H1 (cell line): ENCODE data around the gene ADD1. TPM values are rescaled to one million over a fixed set of nuclear protein-coding genes. Genes with fewer than 3 reads are reported as not detected.

ENCODE experiments used
- CTCF ChIA-PET: fragments of 300-600 bp; sonication (Branson Sonifier 250); formaldehyde crosslinking; loops from one replicate; lab custom pipeline; 2021; ENCODE audit not compliant: partially characterized antibody; lab: Charles Lee
- POLR2A ChIA-PET: fragments of 300-600 bp; sonication (Branson Sonifier 250); formaldehyde crosslinking; loops from one replicate; lab custom pipeline; 2021; ENCODE audit warnings: inconsistent platforms; ENCODE audit not compliant: partially characterized antibody; lab: Charles Lee
- DNase-seq, 2 experiments: peaks; one replicate each; pipeline versions ENCODE4 v3.0.0 to v3.0.0-alpha.2; 2010 to 2022; ENCODE audit warnings: low spot score in 2 of 2, low read depth in 1 of 2, mixed read lengths in 1 of 2
- FAIRE-seq: peaks from 2 replicates; lab custom pipeline; 2011; peaks lifted over from hg19 to GRCh38; lab: Jason Lieb, UNC
- H2AFZ ChIP-seq: 2 replicates; pipeline ENCODE4 v1.8.1; 2012; ENCODE audit warnings: low read length, inconsistent platforms
- H2AK5ac ChIP-seq: 2 replicates; pipeline ENCODE4 v1.6.1; 2013; ENCODE audit warnings: low read depth, low read length
- H2BK120ac ChIP-seq: replicated peaks from 2 replicates; pipeline ENCODE3; 2013; ENCODE audit warnings: low read depth, low read length, inconsistent platforms
- H2BK12ac ChIP-seq: 2 replicates; pipeline ENCODE4 v1.6.1; 2013; ENCODE audit warnings: low read depth, low read length
- H2BK15ac ChIP-seq: 2 replicates; pipeline ENCODE4 v1.6.1; 2013; ENCODE audit warnings: low read length
- H2BK20ac ChIP-seq: 2 replicates; pipeline ENCODE4 v1.6.1; 2013; ENCODE audit warnings: low read length
- H2BK5ac ChIP-seq: 2 replicates; pipeline ENCODE4 v1.6.1; 2013; ENCODE audit warnings: low read depth, low read length
- H3K14ac ChIP-seq: 2 replicates; pipeline ENCODE4 v1.6.1; 2013; ENCODE audit warnings: inconsistent platforms; ENCODE audit not compliant: insufficient read length
- H3K18ac ChIP-seq: 2 replicates; pipeline ENCODE4 v1.6.1; 2013; ENCODE audit warnings: low read length; ENCODE audit errors: extremely low read depth
- H3K23ac ChIP-seq: 2 replicates; pipeline ENCODE4 v1.6.1; 2013; ENCODE audit warnings: inconsistent platforms; ENCODE audit not compliant: insufficient read length
- H3K23me2 ChIP-seq: 2 replicates; pipeline ENCODE4 v1.6.1; 2013; ENCODE audit warnings: low read depth, low read length
- H3K27ac ChIP-seq: 2 replicates; pipeline ENCODE4 v1.6.1; 2011; ENCODE audit warnings: low read depth, low read length, inconsistent platforms
- H3K27me3 ChIP-seq, 4 experiments: replicated peaks in 1 of 4; 1 replicate in 1 of 4; 2 replicates in 3 of 4; pipeline versions ENCODE4 v1.6.1 to v1.8.1; 2011 to 2013; ENCODE audit warnings: low read length in 3 of 4, mild to moderate bottlenecking in 3 of 4, inconsistent platforms in 2 of 4, mixed read lengths in 2 of 4, moderate library complexity in 1 of 4; ENCODE audit not compliant: control insufficient read depth in 3 of 4, insufficient read depth in 3 of 4; ENCODE audit errors: extremely low read depth in 1 of 4
- H3K36me3 ChIP-seq, 4 experiments: 2 replicates each; pipeline versions ENCODE4 v1.6.1 to v1.8.1; 2011 to 2013; ENCODE audit warnings: mild to moderate bottlenecking in 4 of 4, low read length in 3 of 4, moderate library complexity in 2 of 4, control low read depth in 1 of 4, inconsistent platforms in 1 of 4; ENCODE audit not compliant: insufficient read depth in 4 of 4, control insufficient read depth in 2 of 4
- H3K4ac ChIP-seq: replicated peaks from 2 replicates; pipeline ENCODE3; 2013; ENCODE audit warnings: low read length, low read depth, mixed read lengths, inconsistent platforms; ENCODE audit not compliant: insufficient read length
- H3K4me1 ChIP-seq, 4 experiments: replicated peaks in 1 of 4; 1 replicate in 1 of 4; 2 replicates in 3 of 4; pipeline versions ENCODE4 v1.6.1 to v1.8.1; 2011 to 2013; ENCODE audit warnings: low read length in 3 of 4, inconsistent platforms in 2 of 4, mixed read lengths in 1 of 4; ENCODE audit not compliant: insufficient read depth in 4 of 4, control insufficient read depth in 3 of 4
- H3K4me2 ChIP-seq, 2 experiments: 2 replicates each; pipeline versions ENCODE4 v1.6.1 to v1.8.1; 2011 to 2013; ENCODE audit warnings: low read depth in 2 of 2, low read length in 2 of 2, control low read depth in 1 of 2, inconsistent platforms in 1 of 2, mild to moderate bottlenecking in 1 of 2; ENCODE audit not compliant: insufficient read depth in 1 of 2
- H3K4me3 ChIP-seq, 4 experiments: fragments of 200-600, 300-600 bp in 1 of 4; sonication (generic), shearing (Covaris generic), sonication (Bioruptor Twin) in 1 of 4; 2 replicates each; pipeline versions ENCODE4 v1.5.1 to v1.8.1; 2011 to 2016; ENCODE audit warnings: low read length in 4 of 4, low read depth in 3 of 4, control low read depth in 2 of 4, inconsistent platforms in 2 of 4, mild to moderate bottlenecking in 2 of 4, mixed read lengths in 1 of 4, moderate library complexity in 1 of 4; ENCODE audit not compliant: insufficient read depth in 2 of 4; ENCODE audit errors: extremely low read depth in 1 of 4
- H3K56ac ChIP-seq: replicated peaks from 2 replicates; pipeline ENCODE3; 2013; ENCODE audit warnings: low read depth, mild to moderate bottlenecking, mixed read lengths, low read length, inconsistent platforms; ENCODE audit not compliant: insufficient read length
- H3K79me1 ChIP-seq: 2 replicates; pipeline ENCODE4 v1.6.1; 2013; ENCODE audit warnings: low read depth, low read length, control low read depth
- H3K79me2 ChIP-seq, 2 experiments: 2 replicates each; pipeline versions ENCODE4 v1.6.1 to v1.8.1; 2012 to 2013; ENCODE audit warnings: low read length in 2 of 2, mild to moderate bottlenecking in 2 of 2, inconsistent platforms in 1 of 2; ENCODE audit not compliant: insufficient read depth in 2 of 2, control insufficient read depth in 1 of 2
- H3K9ac ChIP-seq, 4 experiments: replicated peaks in 1 of 4; 1 replicate in 1 of 4; 2 replicates in 3 of 4; pipeline versions ENCODE4 v1.6.1 to v1.8.1; 2011 to 2013; ENCODE audit warnings: low read depth in 3 of 4, low read length in 3 of 4, control low read depth in 2 of 4, mild to moderate bottlenecking in 2 of 4, moderate library complexity in 2 of 4, inconsistent platforms in 1 of 4; ENCODE audit errors: extremely low read depth in 1 of 4
- H3K9me3 ChIP-seq, 2 experiments: 2 replicates each; pipeline versions ENCODE4 v1.6.1 to v1.8.1; 2012 to 2013; ENCODE audit warnings: mild to moderate bottlenecking in 2 of 2, moderate library complexity in 2 of 2, control low read depth in 1 of 2, inconsistent platforms in 1 of 2, low read depth in 1 of 2, low read length in 1 of 2, mixed read lengths in 1 of 2; ENCODE audit not compliant: insufficient read depth in 2 of 2
- H4K20me1 ChIP-seq, 2 experiments: replicated peaks in 1 of 2; 2 replicates each; pipeline versions ENCODE3 to v1.8.1; 2011 to 2013; ENCODE audit warnings: inconsistent platforms in 2 of 2, low read length in 2 of 2, mild to moderate bottlenecking in 1 of 2; ENCODE audit not compliant: insufficient read depth in 2 of 2, control insufficient read depth in 1 of 2
- H4K5ac ChIP-seq: 2 replicates; pipeline ENCODE4 v1.6.1; 2013; ENCODE audit warnings: low read length, low read depth, mixed read lengths, inconsistent platforms; ENCODE audit not compliant: insufficient read length
- H4K8ac ChIP-seq: 2 replicates; pipeline ENCODE4 v1.8.0; 2013; ENCODE audit warnings: mild to moderate bottlenecking, moderate library complexity, low read length, inconsistent platforms; ENCODE audit not compliant: insufficient read depth; ENCODE audit errors: extremely low read depth
- H4K91ac ChIP-seq: replicated peaks from 2 replicates; pipeline ENCODE3; 2013; ENCODE audit warnings: low read length, mixed read lengths, inconsistent platforms; ENCODE audit not compliant: insufficient read length
- BCL11A ChIP-seq, 2 experiments: IDR thresholded peaks; one replicate each; pipeline ENCODE4 v1.6.1; 2011; ENCODE audit warnings: low read depth in 2 of 2, low read length in 2 of 2, mild to moderate bottlenecking in 2 of 2
- BRCA1 ChIP-seq: IDR thresholded peaks from 2 replicates; pipeline ENCODE4 v1.6.1; 2012; ENCODE audit warnings: low read depth, low read length, improper control_type of control experiment
- GABPA ChIP-seq: IDR thresholded peaks from 2 replicates; pipeline ENCODE4 v1.6.1; 2011; ENCODE audit warnings: mild to moderate bottlenecking, low read length, moderate library complexity, borderline replicate concordance; ENCODE audit not compliant: insufficient read depth
- KDM1A ChIP-seq: fragments of 200-600, 300-600 bp; sonication (generic); IDR thresholded peaks from 2 replicates; pipeline ENCODE4 v1.7.1; 2016; ENCODE audit warnings: mild to moderate bottlenecking, low read length, borderline replicate concordance
- SAP30 ChIP-seq: fragments of 300-600 bp; sonication (generic); IDR thresholded peaks from 2 replicates; pipeline ENCODE4 v1.7.1; 2012; ENCODE audit warnings: low read length, moderate library complexity, mild to moderate bottlenecking, inconsistent platforms; ENCODE audit not compliant: insufficient read depth, insufficient replicate concordance
- WGBS, 2 experiments: shearing (Covaris generic) in 1 of 2; methylation state at CpG; one replicate each; pipeline versions ENCODE4 v1.1.6 to v1.1.7; 2013 to 2015; ENCODE audit warnings: low lambda C conversion rate in 2 of 2, mixed read lengths in 2 of 2, inconsistent platforms in 1 of 2, low coverage in 1 of 2, missing lambda C conversion rate in 1 of 2; ENCODE audit not compliant: insufficient replicate concordance in 2 of 2, insufficient coverage in 1 of 2, insufficient read length in 1 of 2; ENCODE audit errors: extremely low coverage in 1 of 2, missing lambda C conversion rate in 1 of 2; 5-methylcytosine and 5-hydroxymethylcytosine counted together
- long read RNA-seq, 2 experiments: library from RNA in 1 of 2; library from capped mRNA in 1 of 2; stranded (forward); transcript quantifications; one replicate each; pipeline ENCODE4 v2.0.0, GENCODE V29; 2021; ENCODE audit warnings: inconsistent platforms in 1 of 2
- polyA minus RNA-seq, 3 experiments: library from RNA; depleted of rRNA, polyadenylated mRNA; stranded (reverse); fragments of >200 nt; gene quantifications; 1 replicate in 2 of 3; 2 replicates in 1 of 3; pipeline ENCODE4 v1.2.3, GENCODE V29; 2011
- polyA plus RNA-seq, 7 experiments: library from polyadenylated mRNA; depleted of rRNA in 3 of 7; stranded (reverse) in 5 of 7; unstranded in 2 of 7; fragments of >200 nt in 5 of 7; fragments of 200-250 nt in 2 of 7; gene quantifications; 1 replicate in 5 of 7; 2 replicates in 1 of 7; 4 replicates in 1 of 7; pipeline versions ENCODE4 v1.2.1 to v1.2.3, GENCODE V29; 2011 to 2013; ENCODE audit warnings: missing spikeins in 2 of 7, mixed read lengths in 2 of 7
- total RNA-seq: library from RNA; stranded (reverse); fragmentation: NEBNext Ultra II Directional; extraction: Animal tissue kit (Norgen Biotek cat#: 25700); gene quantifications from 2 replicates; pipeline ENCODE4 v1.2.1, GENCODE V29; 2021

Gene ADD1, protein sequence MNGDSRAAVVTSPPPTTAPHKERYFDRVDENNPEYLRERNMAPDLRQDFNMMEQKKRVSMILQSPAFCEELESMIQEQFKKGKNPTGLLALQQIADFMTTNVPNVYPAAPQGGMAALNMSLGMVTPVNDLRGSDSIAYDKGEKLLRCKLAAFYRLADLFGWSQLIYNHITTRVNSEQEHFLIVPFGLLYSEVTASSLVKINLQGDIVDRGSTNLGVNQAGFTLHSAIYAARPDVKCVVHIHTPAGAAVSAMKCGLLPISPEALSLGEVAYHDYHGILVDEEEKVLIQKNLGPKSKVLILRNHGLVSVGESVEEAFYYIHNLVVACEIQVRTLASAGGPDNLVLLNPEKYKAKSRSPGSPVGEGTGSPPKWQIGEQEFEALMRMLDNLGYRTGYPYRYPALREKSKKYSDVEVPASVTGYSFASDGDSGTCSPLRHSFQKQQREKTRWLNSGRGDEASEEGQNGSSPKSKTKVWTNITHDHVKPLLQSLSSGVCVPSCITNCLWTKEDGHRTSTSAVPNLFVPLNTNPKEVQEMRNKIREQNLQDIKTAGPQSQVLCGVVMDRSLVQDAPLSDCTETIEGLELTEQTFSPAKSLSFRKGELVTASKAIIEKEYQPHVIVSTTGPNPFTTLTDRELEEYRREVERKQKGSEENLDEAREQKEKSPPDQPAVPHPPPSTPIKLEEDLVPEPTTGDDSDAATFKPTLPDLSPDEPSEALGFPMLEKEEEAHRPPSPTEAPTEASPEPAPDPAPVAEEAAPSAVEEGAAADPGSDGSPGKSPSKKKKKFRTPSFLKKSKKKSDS
- total RNA-seq (132 and 143 TPM in 2 replicates), polyA plus RNA-seq (2011; rRNA removed) (113 and 219 TPM in 2 replicates), polyA minus RNA-seq (2011; rRNA and poly(A)+ RNA removed) (76.5 and 77.9 TPM in 2 replicates)
- polyA plus RNA-seq (2011; cell fraction: cytosol; rRNA removed): 94.0 TPM
- polyA plus RNA-seq (2011; cell fraction: nucleus; rRNA removed): 253 TPM
- polyA plus RNA-seq (2012, experiment 1 of 2): 98.4 to 131 TPM (median 126 TPM) in 4 replicates
- polyA plus RNA-seq (2012, experiment 2 of 2): 79.3 TPM
- polyA plus RNA-seq (2013, experiment 1 of 2): 150 TPM
- polyA plus RNA-seq (2013, experiment 2 of 2): 143 TPM
- polyA minus RNA-seq (2011; cell fraction: cytosol; rRNA and poly(A)+ RNA removed): 51.5 TPM
- polyA minus RNA-seq (2011; cell fraction: nucleus; rRNA and poly(A)+ RNA removed): 72.5 TPM
- long read RNA-seq, experiment 1, partial matches to known transcripts: 61 of 74 reads
- long read RNA-seq, experiment 1, other reads (novel, unspliced or antisense): 13 of 74 reads
- long read RNA-seq, experiment 2, transcript ADD1-206 (14 exons, 3,787 nt): major isoform, 8 of 23 reads
- long read RNA-seq, experiment 2, partial matches to known transcripts: 12 of 23 reads
- long read RNA-seq, experiment 2, other reads (novel, unspliced or antisense): 3 of 23 reads

- Histone ChIP-seq H2BK15ac (0 out of 2 replicates have a peak within 1 kb of the TSS, but pooled peaks have one; percentile 72), H3K56ac (peak within 1 kb of the TSS; percentile 87), H4K5ac (peak within 1 kb of the TSS; percentile 83), H2BK12ac (no peak within 1 kb of the TSS), H3K9ac (peak within 1 kb of the TSS; percentile 51 to 85 (median 66)), H3K14ac (no peak within 1 kb of the TSS), H3K4ac (no peak within 1 kb of the TSS), H3K79me1 (peaks cover 5% of the 10 kb centered on the region; the same call in 1 of the 2 replicates), H3K79me2 (peaks cover 7 to 41% of the 10 kb centered on the region in 2 experiments), H4K20me1 (peaks cover under 1 to 2% of the 10 kb centered on the region in 2 experiments), H3K9me3 (no peaks in the 10 kb centered on the region), H2BK5ac (peak within 1 kb of the TSS; percentile 69), H3K36me3 (no peaks in the 10 kb centered on the region), H4K91ac (no peak within 1 kb of the TSS), H2AFZ (0 out of 2 replicates have a peak within 1 kb of the TSS, but pooled peaks have one; percentile 8), H2BK20ac (no peak within 1 kb of the TSS), H3K23me2 (peaks cover 8% of the 10 kb centered on the region), H2BK120ac (no peak within 1 kb of the TSS), H3K27me3 (no peaks in the 10 kb centered on the region), H2AK5ac (no peak within 1 kb of the TSS), H4K8ac (peak within 1 kb of the TSS; percentile 81), H3K18ac (peak within 1 kb of the TSS; percentile 83; the same call in 1 of the 2 replicates), H3K4me3 (peak within 1 kb of the TSS; percentile 78 to 94 (median 86)), H3K23ac (no peak within 1 kb of the TSS), H3K4me2 (peak within 1 kb of the TSS; percentile 80 to 91), H3K4me1 (peaks cover 0 to 2% (median under 1%) of the 10 kb centered on the region in 4 experiments; a peak in 3 of 7 replicates), H3K27ac (no peak within 1 kb of the TSS)
- ChIA-PET CTCF (no interaction called here), POLR2A (interaction anchor here (1.0 to 1.9 kb wide), 5 partner anchors 9 to 87 kb away, joined by 3 to 6 read pairs (median 3); no protein-coding TSS in a partner anchor)
- FAIRE-seq (no peak), DNase-seq (peak; percentile 82 to 100)
- WGBS, 2 experiments: 1% methylated on average over 46 of the region's 65 CpGs; no CpG with 5 or more reads in 1 of the 2 experiments
- TF ChIP-seq KDM1A (no peak), BCL11A (IDR thresholded peaks at IDR 0.05; ENCODE audit: low read depth in 2 of 2, low read length in 2 of 2) (no peak), BRCA1 (no peak), GABPA (no peak), SAP30 (no peak)
Measured at GRCh38 chr4:2843263-2843940, at the start of gene ADD1. Gene ADD1, plus strand, starts transcription at chr4:2843844. Its CDS starts 32,072 bp downstream, at chr4:2875916.
